ENCODE measurements around the gene LINC00237. TPM values are rescaled to one million over a fixed set of nuclear protein-coding genes. Genes with fewer than 3 reads are reported as not detected.

LINC00237 gene
- total RNA-seq, 1 experiment from 2014 or later, result 1.5 TPM

- BruUV-seq (replicated peaks), result no TSS peak
- Mint-ChIP-seq H3K36me3 (ENCODE audit: insufficient read depth, unreplicated experiment) (no peaks in the 10 kb centered on the region), H3K27ac (ENCODE audit: unreplicated experiment) (no peak overlapping the region), H3K4me3 (ENCODE audit: unreplicated experiment) (no peak overlapping the region), H3K9me3 (ENCODE audit: unreplicated experiment) (no peaks in the 10 kb centered on the region), H3K27me3 (ENCODE audit: insufficient read depth, unreplicated experiment) (no peaks in the 10 kb centered on the region), H3K4me1 (ENCODE audit: low read depth, unreplicated experiment) (no peaks in the 10 kb centered on the region)
- POLR2A ChIA-PET, result interaction anchor here (0.6 kb wide), 1 partner anchor 186 kb away, joined by 16 read pairs; the partner anchor contains the start of gene XRN2
- DNase-seq, result no peak
- no peaks in the 10 kb centered on the region for H3K27me3 ChIP-seq (replicated peaks; ENCODE audit: control insufficient read depth, insufficient read depth, low read length)
- H3K9me3 ChIP-seq, result no peaks in the 10 kb centered on the region
- intact Hi-C loops (cut with micrococcal nuclease; ENCODE audit: unreplicated experiment), result no loop called here
- CTCF ChIA-PET, result no interaction called here
- TF ChIP-seq CTCF (IDR thresholded peaks at IDR 0.05; ENCODE audit: insufficient read depth in 1 of 2, low read depth in 1 of 2, low read length in 1 of 2, severe bottlenecking in 1 of 2, unreplicated experiment in 1 of 2), result no peak
- H3K4me3 ChIP-seq (ENCODE audit: low read depth, low read length), result no peak overlapping the region
- no peaks in the 10 kb centered on the region for H3K4me1 ChIP-seq
- H3K36me3 ChIP-seq (ENCODE audit: control insufficient read depth, insufficient read depth, low read length), result no peaks in the 10 kb centered on the region
These were observed 11.4 kb upstream of the LINC00237 start for GRCh38 chr20:21117521-21117920.

- H3K4me1 ChIP-seq, result no peaks in the 10 kb centered on the region
- H3K4me3 ChIP-seq (ENCODE audit: low read depth, low read length), result no peak overlapping the region
- no peak for TF ChIP-seq CTCF (IDR thresholded peaks at IDR 0.05; ENCODE audit: insufficient read depth in 1 of 2, low read depth in 1 of 2, low read length in 1 of 2, severe bottlenecking in 1 of 2, unreplicated experiment in 1 of 2)
- Mint-ChIP-seq H3K4me1 (ENCODE audit: low read depth, unreplicated experiment) (no peaks in the 10 kb centered on the region), H3K9me3 (ENCODE audit: unreplicated experiment) (no peaks in the 10 kb centered on the region), H3K4me3 (ENCODE audit: unreplicated experiment) (no peak overlapping the region), H3K36me3 (ENCODE audit: insufficient read depth, unreplicated experiment) (no peaks in the 10 kb centered on the region), H3K27ac (ENCODE audit: unreplicated experiment) (no peak overlapping the region), H3K27me3 (ENCODE audit: insufficient read depth, unreplicated experiment) (no peaks in the 10 kb centered on the region)
- no peaks in the 10 kb centered on the region for H3K9me3 ChIP-seq
- no peak for DNase-seq
- H3K27me3 ChIP-seq (replicated peaks; ENCODE audit: control insufficient read depth, insufficient read depth, low read length), result no peaks in the 10 kb centered on the region
- CTCF ChIA-PET, result no interaction called here
- no TSS peak for BruUV-seq (replicated peaks)
- intact Hi-C loops (cut with micrococcal nuclease; ENCODE audit: unreplicated experiment), result no loop called here
- H3K36me3 ChIP-seq (ENCODE audit: control insufficient read depth, insufficient read depth, low read length), result no peaks in the 10 kb centered on the region
- POLR2A ChIA-PET, result no interaction called here
These were observed 8.4 kb upstream of the LINC00237 start for GRCh38 chr20:21114584-21114983.

GRCh38 chr20:21113697-21114096 is 7.5 kb upstream of the LINC00237 start:
- no peak overlapping the region for H3K4me3 Mint-ChIP-seq (ENCODE audit: unreplicated experiment)
- H3K4me1 ChIP-seq, result no peaks in the 10 kb centered on the region
- H3K27me3 Mint-ChIP-seq (ENCODE audit: insufficient read depth, unreplicated experiment), result no peaks in the 10 kb centered on the region
- DNase-seq, result no peak
- no TSS peak for BruUV-seq (replicated peaks)
- no peaks in the 10 kb centered on the region for H3K36me3 Mint-ChIP-seq (ENCODE audit: insufficient read depth, unreplicated experiment)
- H3K27ac Mint-ChIP-seq (ENCODE audit: unreplicated experiment), result no peak overlapping the region
- CTCF ChIA-PET, result no interaction called here
- intact Hi-C loops (cut with micrococcal nuclease; ENCODE audit: unreplicated experiment), result no loop called here
- no peaks in the 10 kb centered on the region for H3K27me3 ChIP-seq (replicated peaks; ENCODE audit: control insufficient read depth, insufficient read depth, low read length)
- TF ChIP-seq CTCF (IDR thresholded peaks at IDR 0.05; ENCODE audit: insufficient read depth in 1 of 2, low read depth in 1 of 2, low read length in 1 of 2, severe bottlenecking in 1 of 2, unreplicated experiment in 1 of 2), result no peak
- H3K9me3 Mint-ChIP-seq (ENCODE audit: unreplicated experiment), result no peaks in the 10 kb centered on the region
- no peaks in the 10 kb centered on the region for H3K4me1 Mint-ChIP-seq (ENCODE audit: low read depth, unreplicated experiment)
- no peaks in the 10 kb centered on the region for H3K36me3 ChIP-seq (ENCODE audit: control insufficient read depth, insufficient read depth, low read length)
- H3K9me3 ChIP-seq, result no peaks in the 10 kb centered on the region
- H3K4me3 ChIP-seq (ENCODE audit: low read depth, low read length), result no peak overlapping the region
- POLR2A ChIA-PET, result no interaction called here

Measured in Caco-2 (cell line).